ENCODE data around the gene PPP6R2. TPM values are rescaled to one million over a fixed set of nuclear protein-coding genes. Genes with fewer than 3 reads are reported as not detected.

PPP6R2 gene
- total and polyA plus RNA-seq, 11 donors = 29.6 to 68.1 (median 41.5) TPM

- H3K36me3 ChIP-seq = peaks cover 0 to 89% (median 64%) of the 10 kb centered on the region in 9 donors
- no peak overlapping the region for H3K27ac ChIP-seq
- H3K9me3 ChIP-seq = no peaks in the 10 kb centered on the region
- 67 to 80% (median 78%) methylated on average over 7 to 10 of the region's 10 CpGs for whole genome bisulfite sequencing, 4 donors
- no peaks in the 10 kb centered on the region for H3K27me3 ChIP-seq
- no peak overlapping the region for H3K4me3 ChIP-seq
- H3K4me1 ChIP-seq = peaks cover 0 to 11% (median 0%) of the 10 kb centered on the region in 12 donors
- no peak for TF ChIP-seq POLR2A (IDR thresholded peaks at IDR 0.05)
- TF ChIP-seq, protein P1, sequence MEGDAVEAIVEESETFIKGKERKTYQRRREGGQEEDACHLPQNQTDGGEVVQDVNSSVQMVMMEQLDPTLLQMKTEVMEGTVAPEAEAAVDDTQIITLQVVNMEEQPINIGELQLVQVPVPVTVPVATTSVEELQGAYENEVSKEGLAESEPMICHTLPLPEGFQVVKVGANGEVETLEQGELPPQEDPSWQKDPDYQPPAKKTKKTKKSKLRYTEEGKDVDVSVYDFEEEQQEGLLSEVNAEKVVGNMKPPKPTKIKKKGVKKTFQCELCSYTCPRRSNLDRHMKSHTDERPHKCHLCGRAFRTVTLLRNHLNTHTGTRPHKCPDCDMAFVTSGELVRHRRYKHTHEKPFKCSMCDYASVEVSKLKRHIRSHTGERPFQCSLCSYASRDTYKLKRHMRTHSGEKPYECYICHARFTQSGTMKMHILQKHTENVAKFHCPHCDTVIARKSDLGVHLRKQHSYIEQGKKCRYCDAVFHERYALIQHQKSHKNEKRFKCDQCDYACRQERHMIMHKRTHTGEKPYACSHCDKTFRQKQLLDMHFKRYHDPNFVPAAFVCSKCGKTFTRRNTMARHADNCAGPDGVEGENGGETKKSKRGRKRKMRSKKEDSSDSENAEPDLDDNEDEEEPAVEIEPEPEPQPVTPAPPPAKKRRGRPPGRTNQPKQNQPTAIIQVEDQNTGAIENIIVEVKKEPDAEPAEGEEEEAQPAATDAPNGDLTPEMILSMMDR (IDR thresholded peaks at IDR 0.05) = no peak
- intact Hi-C loops (cut with DNase I) = loop anchor here in 1 of 10 donors (10.0 kb wide), 1 partner anchor 55 kb away; no protein-coding TSS in a partner anchor
- ATAC-seq (no peak), DNase-seq (peak in 2 of 5 donors; percentile 20 to 51)
Measured at GRCh38 chr22:50439871-50440331, 96.8 kb downstream of the PPP6R2 start.

DNA sequence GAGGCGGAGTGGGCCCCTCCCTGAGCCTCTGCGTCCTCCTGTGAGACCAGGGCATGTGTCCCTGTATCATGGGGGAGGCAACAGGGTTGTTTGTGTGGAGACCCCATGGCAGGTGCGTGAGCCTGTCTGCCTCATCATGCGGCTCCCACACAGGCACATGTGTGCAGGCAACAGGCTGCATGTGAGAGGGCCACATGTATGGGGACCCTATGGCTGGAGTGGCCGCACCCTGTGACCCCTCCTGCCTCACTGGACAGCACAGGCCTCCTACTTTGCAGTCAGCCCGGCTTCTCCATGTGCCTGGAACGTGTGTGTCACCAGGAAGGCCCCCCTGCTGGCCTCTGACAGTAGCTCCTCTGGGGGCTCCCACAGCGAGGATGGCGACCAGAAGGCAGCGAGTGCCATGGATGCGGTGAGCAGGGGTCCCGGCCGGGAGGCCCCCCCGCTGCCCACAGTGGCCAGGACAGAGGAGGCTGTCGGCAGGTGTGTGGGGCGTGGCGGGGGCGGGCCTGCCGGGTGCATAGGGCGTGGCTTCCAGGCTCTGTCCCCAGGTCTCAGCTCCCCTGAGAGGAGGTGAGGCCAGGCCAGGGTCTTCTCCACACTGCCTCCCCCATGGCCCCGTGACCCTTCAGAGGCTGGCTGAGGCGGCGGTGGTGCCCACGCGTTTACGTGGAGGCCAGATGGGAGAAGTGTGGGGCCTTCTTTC, 97.6 kb downstream of the PPP6R2 start:
- H3K27ac ChIP-seq = no peak overlapping the region
- peaks cover 0 to 13% (median 0%) of the 10 kb centered on the region in 12 donors for H3K4me1 ChIP-seq
- DNase-seq (peak in 2 of 5 donors; percentile 18 to 51), ATAC-seq (no peak)
- 83 to 93% (median 91%) methylated on average over 1 to 26 of the region's 26 CpGs for WGBS, 4 donors
- H3K4me3 ChIP-seq = no peak overlapping the region
- TF ChIP-seq, protein P1 (IDR thresholded peaks at IDR 0.05) = no peak
- no peak for TF ChIP-seq POLR2A (IDR thresholded peaks at IDR 0.05)
- H3K36me3 ChIP-seq = peaks cover 0 to 89% (median 64%) of the 10 kb centered on the region in 9 donors
- H3K9me3 ChIP-seq = no peaks in the 10 kb centered on the region
- no peaks in the 10 kb centered on the region for H3K27me3 ChIP-seq
- intact Hi-C loops (cut with DNase I) = no loop called here

DNA sequence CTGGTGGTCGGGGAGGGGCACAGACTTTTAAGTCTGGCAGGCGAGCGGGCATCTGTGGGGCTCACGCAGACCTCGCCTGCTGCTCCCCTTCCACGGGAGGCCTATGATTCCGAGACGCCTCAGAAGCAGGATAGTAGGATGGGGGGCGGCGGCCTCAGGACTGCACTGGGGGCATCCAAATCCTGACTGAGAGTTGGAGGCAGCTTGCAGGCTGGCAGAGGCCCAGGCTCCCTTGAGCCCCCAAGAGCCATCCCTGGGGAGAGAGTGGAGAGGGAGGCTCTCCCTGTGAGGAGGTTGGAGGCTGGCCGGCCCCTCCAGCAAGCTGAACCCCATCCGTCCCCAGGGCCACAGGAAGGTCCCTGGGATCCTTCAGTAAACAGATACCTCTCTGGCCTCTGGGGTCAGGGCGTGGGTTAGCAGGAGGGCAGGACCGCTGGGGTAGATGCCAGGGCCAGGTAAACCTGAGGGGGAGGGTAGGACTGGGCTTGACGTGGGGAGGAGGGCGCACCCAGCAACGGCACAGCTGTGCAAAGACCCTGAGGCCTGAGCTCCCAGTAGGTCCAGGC, 98.4 kb downstream of the PPP6R2 start:
- ATAC-seq (no peak), DNase-seq (peak in 1 of 5 donors; percentile 57)
- WGBS, 4 donors = 90 to 93% (median 91%) methylated on average over 7 to 17 of the region's 17 CpGs
- TF ChIP-seq, protein P1 (IDR thresholded peaks at IDR 0.05) = no peak
- no peak for TF ChIP-seq POLR2A (IDR thresholded peaks at IDR 0.05)
- Histone ChIP-seq H3K36me3 (peaks cover 0 to 88% (median 61%) of the 10 kb centered on the region in 9 donors), H3K4me1 (peaks cover 0 to 13% (median 0%) of the 10 kb centered on the region in 12 donors), H3K27ac (no peak overlapping the region), H3K9me3 (no peaks in the 10 kb centered on the region), H3K27me3 (no peaks in the 10 kb centered on the region), H3K4me3 (no peak overlapping the region)
- intact Hi-C loops (cut with DNase I) = no loop called here

- Histone ChIP-seq H3K4me1 (peaks cover 0 to 13% (median 0%) of the 10 kb centered on the region in 12 donors), H3K36me3 (peaks cover 0 to 88% (median 63%) of the 10 kb centered on the region in 9 donors), H3K27me3 (no peaks in the 10 kb centered on the region), H3K9me3 (no peaks in the 10 kb centered on the region), H3K4me3 (no peak overlapping the region), H3K27ac (no peak overlapping the region)
- 82 to 87% (median 83%) methylated on average over 14 to 15 of the region's 15 CpGs for WGBS, 4 donors
- TF ChIP-seq, protein P1 (IDR thresholded peaks at IDR 0.05) = no peak
- no peak for TF ChIP-seq POLR2A (IDR thresholded peaks at IDR 0.05)
- no peak for ATAC-seq
- intact Hi-C loops (cut with DNase I) = no loop called here
- DNase-seq = peak in 2 of 5 donors; percentile 27 to 37
Measured at GRCh38 chr22:50443197-50443596, 100.1 kb downstream of the PPP6R2 start.
